SK-N-SH (cell line): ENCODE data around the gene CEP55. TPM values are rescaled to one million over a fixed set of nuclear protein-coding genes. Genes with fewer than 3 reads are reported as not detected.

Experiments used
- CTCF ChIA-PET: fragments of 300-600, 350-600 bp; formaldehyde crosslinking; extraction: SDS; loops from one replicate; lab custom pipeline; 2021; lab: Yijun Ruan, JAX
- POLR2A ChIA-PET: fragments of 350-600 bp; sonication (Branson Sonifier 250); formaldehyde crosslinking; extraction: SDS; loops from one replicate; lab custom pipeline; 2020; ENCODE audit warnings: antibody characterized with exemption, inconsistent platforms; lab: Yijun Ruan, JAX
- DNase-seq: peaks from one replicate; pipeline ENCODE4 v3.0.0; 2012
- H2AFZ ChIP-seq: fragments of 200-600 bp; sonication (generic); 2 replicates; pipeline ENCODE4 v1.8.1; 2016; ENCODE audit warnings: antibody characterized with exemption, mild to moderate bottlenecking, low read depth
- H3F3A ChIP-seq: fragments of 200-600 bp; sonication (generic); replicated peaks from 2 replicates; pipeline ENCODE3; 2016; ENCODE audit warnings: antibody characterized with exemption, mild to moderate bottlenecking; ENCODE audit not compliant: insufficient read depth
- H3K27ac ChIP-seq, 2 experiments: fragments of 200-500 bp in 1 of 2; fragments of 200-600 bp in 1 of 2; sonication (Bioruptor generic) in 1 of 2; sonication (generic), shearing (Covaris generic) in 1 of 2; 2 replicates each; pipeline versions ENCODE4 v1.5.1 to v1.6.1; 2014 to 2016; ENCODE audit warnings: low read depth in 2 of 2, inconsistent platforms in 1 of 2, low read length in 1 of 2, mild to moderate bottlenecking in 1 of 2, mixed read lengths in 1 of 2
- H3K27me3 ChIP-seq: fragments of 200-600 bp; sonication (generic), shearing (Covaris generic); 2 replicates; pipeline ENCODE4 v1.6.1; 2016; ENCODE audit warnings: mixed run types; ENCODE audit not compliant: insufficient read depth
- H3K36me3 ChIP-seq, 2 experiments: fragments of 200-500 bp in 1 of 2; fragments of 200-600 bp in 1 of 2; sonication (Bioruptor generic) in 1 of 2; sonication (generic) in 1 of 2; replicated peaks in 1 of 2; 2 replicates each; pipeline versions ENCODE3 to v1.5.1; 2014 to 2016; ENCODE audit warnings: low read length in 1 of 2, mild to moderate bottlenecking in 1 of 2; ENCODE audit not compliant: insufficient read depth in 2 of 2, control insufficient read depth in 1 of 2
- H3K4me1 ChIP-seq, 2 experiments: fragments of 200-500 bp in 1 of 2; fragments of 200-600 bp in 1 of 2; sonication (Bioruptor generic) in 1 of 2; sonication (generic), shearing (Covaris generic) in 1 of 2; 2 replicates each; pipeline versions ENCODE4 v1.5.1 to v1.6.1; 2014 to 2016; ENCODE audit warnings: low read depth in 1 of 2, low read length in 1 of 2, mixed run types in 1 of 2; ENCODE audit not compliant: insufficient read depth in 2 of 2, control insufficient read depth in 1 of 2
- H3K4me2 ChIP-seq: fragments of 200-600 bp; sonication (generic), shearing (Covaris generic); 2 replicates; pipeline ENCODE4 v1.6.1; 2017; ENCODE audit warnings: mixed run types
- H3K4me3 ChIP-seq, 2 experiments: fragments of 200-500 bp in 1 of 2; fragments of 200-600 bp in 1 of 2; sonication (Bioruptor generic) in 1 of 2; sonication (generic), shearing (Covaris generic) in 1 of 2; 2 replicates each; pipeline versions ENCODE4 v1.5.1 to v1.8.1; 2014 to 2016; ENCODE audit warnings: low read depth in 2 of 2, inconsistent platforms in 1 of 2, low read length in 1 of 2, mild to moderate bottlenecking in 1 of 2, mixed read lengths in 1 of 2, moderate library complexity in 1 of 2
- H3K79me2 ChIP-seq: fragments of 200-600 bp; sonication (generic); 2 replicates; pipeline ENCODE4 v1.8.1; 2017; ENCODE audit warnings: mild to moderate bottlenecking; ENCODE audit not compliant: insufficient read depth
- H3K9ac ChIP-seq: fragments of 200-600 bp; sonication (generic); 2 replicates; pipeline ENCODE4 v1.6.1; 2017; ENCODE audit warnings: mixed run types
- H3K9me2 ChIP-seq: fragments of 200-600 bp; sonication (generic); 2 replicates; pipeline ENCODE4 v1.6.1; 2017; ENCODE audit warnings: mixed run types
- H3K9me3 ChIP-seq: fragments of 200-600 bp; sonication (generic); 2 replicates; pipeline ENCODE4 v1.6.1; 2017; ENCODE audit warnings: mixed run types, mild to moderate bottlenecking, moderate library complexity
- H4K20me1 ChIP-seq: fragments of 200-600 bp; sonication (generic); 2 replicates; pipeline ENCODE4 v1.6.1; 2017; ENCODE audit warnings: mild to moderate bottlenecking, mixed run types; ENCODE audit not compliant: insufficient read depth
- ELF1 ChIP-seq: IDR thresholded peaks from 2 replicates; pipeline ENCODE4 v1.4.0; 2012
- FOSL2 ChIP-seq: IDR thresholded peaks from 2 replicates; pipeline ENCODE4 v1.4.0; 2012; ENCODE audit warnings: low read depth, mild to moderate bottlenecking, moderate library complexity, borderline replicate concordance
- GABPA ChIP-seq: IDR thresholded peaks from 2 replicates; pipeline ENCODE4 v1.4.0; 2012; ENCODE audit warnings: low read depth, mild to moderate bottlenecking
- IRF3 ChIP-seq: fragments of 150-350 bp; IDR thresholded peaks from 2 replicates; pipeline ENCODE4 v1.6.1; 2016; ENCODE audit warnings: mild to moderate bottlenecking, low read depth, low read length
- JUND ChIP-seq: IDR thresholded peaks from 2 replicates; pipeline ENCODE4 v1.4.0; 2012
- POLR2AphosphoS5 ChIP-seq: IDR thresholded peaks from 2 replicates; pipeline ENCODE4 v1.6.1; 2012; ENCODE audit warnings: low read depth, low read length
- REST ChIP-seq: IDR thresholded peaks from 2 replicates; pipeline ENCODE4 v1.6.1; 2012; ENCODE audit warnings: mild to moderate bottlenecking, low read depth, low read length, moderate library complexity
- SMC3 ChIP-seq: IDR thresholded peaks from 2 replicates; pipeline ENCODE4 v1.6.1; 2012; ENCODE audit warnings: low read depth, low read length, improper control_type of control experiment
- TCF12 ChIP-seq: IDR thresholded peaks from 2 replicates; pipeline ENCODE4 v1.4.0; 2012
- TEAD4 ChIP-seq: IDR thresholded peaks from 2 replicates; pipeline ENCODE4 v1.4.0; 2012; ENCODE audit warnings: mild to moderate bottlenecking, borderline replicate concordance; ENCODE audit not compliant: insufficient read depth
- YY1 ChIP-seq: IDR thresholded peaks from 2 replicates; pipeline ENCODE4 v1.4.0; 2012; ENCODE audit warnings: low read depth, mild to moderate bottlenecking
- WGBS: methylation state at CpG from one replicate; pipeline ENCODE4 v1.1.6; 2017; ENCODE audit warnings: low lambda C conversion rate; 5-methylcytosine and 5-hydroxymethylcytosine counted together
- polyA plus RNA-seq, 3 experiments: library from polyadenylated mRNA; depleted of rRNA; stranded (reverse); fragments of >200 nt; gene quantifications; 2 replicates each; pipeline ENCODE4 v1.2.3, GENCODE V29; 2012

The CEP55 gene
- polyA plus RNA-seq, 1 of the 3 experiments (the other 2 are of a cell fraction): 9.8 TPM

DNA sequence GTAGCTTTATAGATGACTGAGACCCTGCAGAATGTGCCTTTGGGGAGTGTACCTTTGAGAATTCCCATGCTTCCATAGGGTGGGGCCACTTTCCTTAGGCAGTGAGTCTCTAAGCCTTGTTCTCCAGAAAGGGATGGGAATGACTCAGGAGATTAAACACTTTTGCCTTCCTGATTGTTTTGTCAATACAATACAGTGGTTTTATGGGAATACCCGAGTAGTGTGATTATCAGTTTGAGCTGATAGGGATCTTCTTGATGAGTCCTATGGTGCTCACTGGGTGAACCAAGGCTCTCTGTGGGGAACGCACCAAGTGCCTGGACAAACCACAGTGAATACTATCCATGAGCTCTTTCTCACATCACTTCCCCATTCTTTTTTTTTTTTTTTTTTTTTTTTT lies 20.5 kb upstream of the CEP55 start:
- no peaks in the 10 kb centered on the region for H4K20me1 ChIP-seq
- TF ChIP-seq FOSL2 (peak; percentile 46), TEAD4 (0 out of 2 replicates have a peak, but pooled peaks have one; percentile 12), POLR2AphosphoS5 (no peak), SMC3 (no peak), REST (no peak), JUND (peak; percentile 36; the same call in 1 of the 2 replicates), TCF12 (peak; percentile 45), GABPA (no peak), IRF3 (no peak), ELF1 (no peak)
- TF ChIP-seq, all 33 proteins: peak for 4
- Histone ChIP-seq H3K9me2 (no peaks in the 10 kb centered on the region), H2AFZ (no peak overlapping the region), H3K4me3 (no peak overlapping the region), H3K4me2 (no peak overlapping the region), H3K36me3 (peaks cover 0 to 23% of the 10 kb centered on the region in 2 experiments), H3K27ac (peak overlapping the region in 1 of 2 experiments; percentile 99; a peak in 2 of 4 replicates), H3F3A (peaks cover 59% of the 10 kb centered on the region), H3K4me1 (peaks cover 10 to 28% of the 10 kb centered on the region in 2 experiments; a peak in 2 of 4 replicates), H3K79me2 (peaks cover 93% of the 10 kb centered on the region), H3K27me3 (no peaks in the 10 kb centered on the region), H3K9me3 (no peaks in the 10 kb centered on the region), H3K9ac (peak overlapping the region; percentile 33; the same call in 1 of the 2 replicates)
- CTCF ChIA-PET: interaction anchor here (1.4 to 8.8 kb wide), 2 partner anchors 20 to 100 kb away, joined by 3 to 92 read pairs; no protein-coding TSS in a partner anchor
- WGBS: 13% methylated on average over 2 of the region's 2 CpGs
- no peak for DNase-seq
- POLR2A ChIA-PET: no interaction called here

DNA sequence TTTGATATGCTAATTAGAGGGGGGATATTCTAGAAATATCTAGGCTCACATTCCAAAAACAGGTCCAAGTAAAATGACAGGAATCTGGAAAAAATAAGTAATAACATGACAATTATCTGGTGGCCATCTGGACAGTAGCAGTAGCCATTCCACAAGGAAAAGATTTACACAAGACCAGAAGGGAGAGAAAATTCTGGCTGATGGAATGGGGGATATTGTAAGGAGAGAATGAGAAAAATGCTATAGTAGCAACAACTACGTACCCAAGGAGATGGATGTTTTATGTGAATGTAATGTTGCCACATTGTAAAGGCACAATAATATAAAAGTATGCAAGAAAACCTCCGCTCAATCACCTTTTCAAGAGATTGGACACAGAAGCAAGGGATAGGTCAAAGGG lies 19.7 kb upstream of the CEP55 start:
- H3K4me3 ChIP-seq: no peak overlapping the region
- no peaks in the 10 kb centered on the region for H3K27me3 ChIP-seq
- peaks cover 61% of the 10 kb centered on the region for H3F3A ChIP-seq
- no peak for TF ChIP-seq YY1
- no peak for TF ChIP-seq GABPA
- no peak for TF ChIP-seq JUND
- TF ChIP-seq, all 33 proteins: peak for 0
- 91% methylated on average over 2 of the region's 2 CpGs for WGBS
- H3K9me2 ChIP-seq: no peaks in the 10 kb centered on the region
- POLR2A ChIA-PET: no interaction called here
- H3K9ac ChIP-seq: peak overlapping the region; percentile 12; the same call in 1 of the 2 replicates
- peaks cover 10 to 24% of the 10 kb centered on the region in 2 experiments; a peak in 2 of 4 replicates for H3K4me1 ChIP-seq
- H3K27ac ChIP-seq: peak overlapping the region in 1 of 2 experiments; percentile 99; a peak in 2 of 4 replicates
- H3K9me3 ChIP-seq: no peaks in the 10 kb centered on the region
- peaks cover 0 to 23% of the 10 kb centered on the region in 2 experiments for H3K36me3 ChIP-seq
- DNase-seq: no peak
- H2AFZ ChIP-seq: no peak overlapping the region
- H3K4me2 ChIP-seq: no peak overlapping the region
- H4K20me1 ChIP-seq: no peaks in the 10 kb centered on the region
- peaks cover 100% of the 10 kb centered on the region for H3K79me2 ChIP-seq
- CTCF ChIA-PET: interaction anchor here (8.8 to 16.8 kb wide), 2 partner anchors 100 to 101 kb away, joined by 92 to 515 read pairs; no protein-coding TSS in a partner anchor
